HG03280 (cell line): Measurements from ENCODE around the gene RBBP6.
A peak's percentile ranks its signal among the peaks of the same experiment; 100 is the strongest.
"Not testable (repeated sequence)": the region's sequence is repeated elsewhere in the genome, so short reads cannot be mapped to it uniquely, and the experiment has no call there.

Experiments used
- ATAC-seq: cut with Tn5 transposase; IDR thresholded peaks from one replicate; pipeline ENCODE4 v1.9.1; 2021; ENCODE audit warnings: mild to moderate bottlenecking, moderate library complexity; ENCODE audit not compliant: unreplicated experiment

The RBBP6 gene

GRCh38 chr16:24539295-24539849, at the start of gene RBBP6:
Gene RBBP6, plus strand, starts transcription at chr16:24539566. Its CDS starts 1,061 bp downstream, at chr16:24540627.
- peak; percentile 92 for ATAC-seq

- no peak for ATAC-seq
These were observed 48.5 kb upstream of the RBBP6 start for GRCh38 chr16:24490866-24491265.

GRCh38 chr16:24491731-24492130, 47.6 kb upstream of the RBBP6 start:
- ATAC-seq: no peak

GRCh38 chr16:24493821-24494220, 45.5 kb upstream of the RBBP6 start:
- ATAC-seq: no peak

- ATAC-seq: not testable (repeated sequence)
These were observed 44.2 kb upstream of the RBBP6 start for GRCh38 chr16:24495207-24495606.

- no peak for ATAC-seq
These were observed 41.9 kb upstream of the RBBP6 start for GRCh38 chr16:24497440-24497839.

- no peak for ATAC-seq
These were observed 40.1 kb upstream of the RBBP6 start for GRCh38 chr16:24499193-24499814.

GRCh38 chr16:24504472-24505345, 34.7 kb upstream of the RBBP6 start:
- no peak for ATAC-seq

- no peak for ATAC-seq
These were observed 33.4 kb upstream of the RBBP6 start for GRCh38 chr16:24505959-24506358.

GRCh38 chr16:24507959-24508480, 31.3 kb upstream of the RBBP6 start:
- no peak for ATAC-seq

GRCh38 chr16:24508614-24509013, 30.8 kb upstream of the RBBP6 start:
- ATAC-seq: no peak

GRCh38 chr16:24509536-24509935, 29.8 kb upstream of the RBBP6 start:
- ATAC-seq: no peak

GRCh38 chr16:24511174-24511573, 28.2 kb upstream of the RBBP6 start:
- no peak for ATAC-seq

- no peak for ATAC-seq
These were observed 27.6 kb upstream of the RBBP6 start for GRCh38 chr16:24511792-24512191.

GRCh38 chr16:24514096-24514495, 25.3 kb upstream of the RBBP6 start:
- no peak for ATAC-seq

- no peak for ATAC-seq
These were observed 24.2 kb upstream of the RBBP6 start for GRCh38 chr16:24515186-24515585.

- no peak for ATAC-seq
These were observed 22.3 kb upstream of the RBBP6 start for GRCh38 chr16:24516900-24517669.

- no peak for ATAC-seq
These were observed 20.9 kb upstream of the RBBP6 start for GRCh38 chr16:24518498-24518897.

GRCh38 chr16:24520983-24521382, 18.4 kb upstream of the RBBP6 start:
- no peak for ATAC-seq

GRCh38 chr16:24522751-24523150, 16.6 kb upstream of the RBBP6 start:
- no peak for ATAC-seq

- ATAC-seq: no peak
These were observed 15.8 kb upstream of the RBBP6 start for GRCh38 chr16:24523569-24523968.
